H1 (cell line): ENCODE measurements around the gene CCDC192. TPM values are rescaled to one million over a fixed set of nuclear protein-coding genes. Genes with fewer than 3 reads are reported as not detected.

ENCODE experiments used
- CTCF ChIA-PET: fragments of 300-600 bp; sonication (Branson Sonifier 250); formaldehyde crosslinking; loops from one replicate; lab custom pipeline; 2021; ENCODE audit not compliant: partially characterized antibody; lab: Charles Lee
- POLR2A ChIA-PET: fragments of 300-600 bp; sonication (Branson Sonifier 250); formaldehyde crosslinking; loops from one replicate; lab custom pipeline; 2021; ENCODE audit warnings: inconsistent platforms; ENCODE audit not compliant: partially characterized antibody; lab: Charles Lee
- DNase-seq, 2 experiments: peaks; one replicate each; pipeline versions ENCODE4 v3.0.0 to v3.0.0-alpha.2; 2010 to 2022; ENCODE audit warnings: low spot score in 2 of 2, low read depth in 1 of 2, mixed read lengths in 1 of 2
- FAIRE-seq: peaks from 2 replicates; lab custom pipeline; 2011; peaks lifted over from hg19 to GRCh38; lab: Jason Lieb, UNC
- H2AFZ ChIP-seq: 2 replicates; pipeline ENCODE4 v1.8.1; 2012; ENCODE audit warnings: low read length, inconsistent platforms
- H2AK5ac ChIP-seq: 2 replicates; pipeline ENCODE4 v1.6.1; 2013; ENCODE audit warnings: low read depth, low read length
- H2BK120ac ChIP-seq: replicated peaks from 2 replicates; pipeline ENCODE3; 2013; ENCODE audit warnings: low read depth, low read length, inconsistent platforms
- H2BK12ac ChIP-seq: 2 replicates; pipeline ENCODE4 v1.6.1; 2013; ENCODE audit warnings: low read depth, low read length
- H2BK15ac ChIP-seq: 2 replicates; pipeline ENCODE4 v1.6.1; 2013; ENCODE audit warnings: low read length
- H2BK20ac ChIP-seq: 2 replicates; pipeline ENCODE4 v1.6.1; 2013; ENCODE audit warnings: low read length
- H2BK5ac ChIP-seq: 2 replicates; pipeline ENCODE4 v1.6.1; 2013; ENCODE audit warnings: low read depth, low read length
- H3K14ac ChIP-seq: 2 replicates; pipeline ENCODE4 v1.6.1; 2013; ENCODE audit warnings: inconsistent platforms; ENCODE audit not compliant: insufficient read length
- H3K18ac ChIP-seq: 2 replicates; pipeline ENCODE4 v1.6.1; 2013; ENCODE audit warnings: low read length; ENCODE audit errors: extremely low read depth
- H3K23ac ChIP-seq: 2 replicates; pipeline ENCODE4 v1.6.1; 2013; ENCODE audit warnings: inconsistent platforms; ENCODE audit not compliant: insufficient read length
- H3K23me2 ChIP-seq: 2 replicates; pipeline ENCODE4 v1.6.1; 2013; ENCODE audit warnings: low read depth, low read length
- H3K27ac ChIP-seq: 2 replicates; pipeline ENCODE4 v1.6.1; 2011; ENCODE audit warnings: low read depth, low read length, inconsistent platforms
- H3K27me3 ChIP-seq, 4 experiments: replicated peaks in 1 of 4; 1 replicate in 1 of 4; 2 replicates in 3 of 4; pipeline versions ENCODE4 v1.6.1 to v1.8.1; 2011 to 2013; ENCODE audit warnings: low read length in 3 of 4, mild to moderate bottlenecking in 3 of 4, inconsistent platforms in 2 of 4, mixed read lengths in 2 of 4, moderate library complexity in 1 of 4; ENCODE audit not compliant: control insufficient read depth in 3 of 4, insufficient read depth in 3 of 4; ENCODE audit errors: extremely low read depth in 1 of 4
- H3K36me3 ChIP-seq, 4 experiments: 2 replicates each; pipeline versions ENCODE4 v1.6.1 to v1.8.1; 2011 to 2013; ENCODE audit warnings: mild to moderate bottlenecking in 4 of 4, low read length in 3 of 4, moderate library complexity in 2 of 4, control low read depth in 1 of 4, inconsistent platforms in 1 of 4; ENCODE audit not compliant: insufficient read depth in 4 of 4, control insufficient read depth in 2 of 4
- H3K4ac ChIP-seq: replicated peaks from 2 replicates; pipeline ENCODE3; 2013; ENCODE audit warnings: low read length, low read depth, mixed read lengths, inconsistent platforms; ENCODE audit not compliant: insufficient read length
- H3K4me1 ChIP-seq, 4 experiments: replicated peaks in 1 of 4; 1 replicate in 1 of 4; 2 replicates in 3 of 4; pipeline versions ENCODE4 v1.6.1 to v1.8.1; 2011 to 2013; ENCODE audit warnings: low read length in 3 of 4, inconsistent platforms in 2 of 4, mixed read lengths in 1 of 4; ENCODE audit not compliant: insufficient read depth in 4 of 4, control insufficient read depth in 3 of 4
- H3K4me2 ChIP-seq, 2 experiments: 2 replicates each; pipeline versions ENCODE4 v1.6.1 to v1.8.1; 2011 to 2013; ENCODE audit warnings: low read depth in 2 of 2, low read length in 2 of 2, control low read depth in 1 of 2, inconsistent platforms in 1 of 2, mild to moderate bottlenecking in 1 of 2; ENCODE audit not compliant: insufficient read depth in 1 of 2
- H3K4me3 ChIP-seq, 4 experiments: fragments of 200-600, 300-600 bp in 1 of 4; sonication (generic), shearing (Covaris generic), sonication (Bioruptor Twin) in 1 of 4; 2 replicates each; pipeline versions ENCODE4 v1.5.1 to v1.8.1; 2011 to 2016; ENCODE audit warnings: low read length in 4 of 4, low read depth in 3 of 4, control low read depth in 2 of 4, inconsistent platforms in 2 of 4, mild to moderate bottlenecking in 2 of 4, mixed read lengths in 1 of 4, moderate library complexity in 1 of 4; ENCODE audit not compliant: insufficient read depth in 2 of 4; ENCODE audit errors: extremely low read depth in 1 of 4
- H3K56ac ChIP-seq: replicated peaks from 2 replicates; pipeline ENCODE3; 2013; ENCODE audit warnings: low read depth, mild to moderate bottlenecking, mixed read lengths, low read length, inconsistent platforms; ENCODE audit not compliant: insufficient read length
- H3K79me1 ChIP-seq: 2 replicates; pipeline ENCODE4 v1.6.1; 2013; ENCODE audit warnings: low read depth, low read length, control low read depth
- H3K79me2 ChIP-seq, 2 experiments: 2 replicates each; pipeline versions ENCODE4 v1.6.1 to v1.8.1; 2012 to 2013; ENCODE audit warnings: low read length in 2 of 2, mild to moderate bottlenecking in 2 of 2, inconsistent platforms in 1 of 2; ENCODE audit not compliant: insufficient read depth in 2 of 2, control insufficient read depth in 1 of 2
- H3K9ac ChIP-seq, 4 experiments: replicated peaks in 1 of 4; 1 replicate in 1 of 4; 2 replicates in 3 of 4; pipeline versions ENCODE4 v1.6.1 to v1.8.1; 2011 to 2013; ENCODE audit warnings: low read depth in 3 of 4, low read length in 3 of 4, control low read depth in 2 of 4, mild to moderate bottlenecking in 2 of 4, moderate library complexity in 2 of 4, inconsistent platforms in 1 of 4; ENCODE audit errors: extremely low read depth in 1 of 4
- H3K9me3 ChIP-seq, 2 experiments: 2 replicates each; pipeline versions ENCODE4 v1.6.1 to v1.8.1; 2012 to 2013; ENCODE audit warnings: mild to moderate bottlenecking in 2 of 2, moderate library complexity in 2 of 2, control low read depth in 1 of 2, inconsistent platforms in 1 of 2, low read depth in 1 of 2, low read length in 1 of 2, mixed read lengths in 1 of 2; ENCODE audit not compliant: insufficient read depth in 2 of 2
- H4K20me1 ChIP-seq, 2 experiments: replicated peaks in 1 of 2; 2 replicates each; pipeline versions ENCODE3 to v1.8.1; 2011 to 2013; ENCODE audit warnings: inconsistent platforms in 2 of 2, low read length in 2 of 2, mild to moderate bottlenecking in 1 of 2; ENCODE audit not compliant: insufficient read depth in 2 of 2, control insufficient read depth in 1 of 2
- H4K5ac ChIP-seq: 2 replicates; pipeline ENCODE4 v1.6.1; 2013; ENCODE audit warnings: low read length, low read depth, mixed read lengths, inconsistent platforms; ENCODE audit not compliant: insufficient read length
- H4K8ac ChIP-seq: 2 replicates; pipeline ENCODE4 v1.8.0; 2013; ENCODE audit warnings: mild to moderate bottlenecking, moderate library complexity, low read length, inconsistent platforms; ENCODE audit not compliant: insufficient read depth; ENCODE audit errors: extremely low read depth
- H4K91ac ChIP-seq: replicated peaks from 2 replicates; pipeline ENCODE3; 2013; ENCODE audit warnings: low read length, mixed read lengths, inconsistent platforms; ENCODE audit not compliant: insufficient read length
- ASH2L ChIP-seq: fragments of 200-600, 300-600 bp; sonication (generic); IDR thresholded peaks from one replicate; pipeline ENCODE4 v1.7.1; 2017; ENCODE audit warnings: low read length
- BCL11A ChIP-seq, 2 experiments: IDR thresholded peaks; one replicate each; pipeline ENCODE4 v1.6.1; 2011; ENCODE audit warnings: low read depth in 2 of 2, low read length in 2 of 2, mild to moderate bottlenecking in 2 of 2
- BRCA1 ChIP-seq: IDR thresholded peaks from 2 replicates; pipeline ENCODE4 v1.6.1; 2012; ENCODE audit warnings: low read depth, low read length, improper control_type of control experiment
- CHD1 ChIP-seq: IDR thresholded peaks from 2 replicates; pipeline ENCODE4 v1.6.1; 2012; ENCODE audit warnings: low read depth, low read length, improper control_type of control experiment
- NANOG ChIP-seq: IDR thresholded peaks from 2 replicates; pipeline ENCODE4 v1.6.1; 2011; ENCODE audit warnings: low read length, low read depth, mild to moderate bottlenecking, inconsistent platforms; ENCODE audit not compliant: insufficient read depth, poor library complexity, severe bottlenecking
- POLR2A ChIP-seq, 2 experiments: IDR thresholded peaks; 1 replicate in 1 of 2; 2 replicates in 1 of 2; pipeline ENCODE4 v1.6.1; 2011; ENCODE audit warnings: low read depth in 2 of 2, low read length in 2 of 2, mild to moderate bottlenecking in 2 of 2; ENCODE audit errors: control extremely low read depth in 1 of 2
- SRF ChIP-seq: IDR thresholded peaks from 2 replicates; pipeline ENCODE4 v1.6.1; 2011; ENCODE audit warnings: mild to moderate bottlenecking, low read depth, low read length, moderate library complexity
- TAF7 ChIP-seq: optimal IDR thresholded peaks from 2 replicates; pipeline ENCODE3; 2011; ENCODE audit warnings: low read depth, mild to moderate bottlenecking, inconsistent platforms, low read length, moderate library complexity, borderline replicate concordance
- WGBS, 2 experiments: shearing (Covaris generic) in 1 of 2; methylation state at CpG; one replicate each; pipeline versions ENCODE4 v1.1.6 to v1.1.7; 2013 to 2015; ENCODE audit warnings: low lambda C conversion rate in 2 of 2, mixed read lengths in 2 of 2, inconsistent platforms in 1 of 2, low coverage in 1 of 2, missing lambda C conversion rate in 1 of 2; ENCODE audit not compliant: insufficient replicate concordance in 2 of 2, insufficient coverage in 1 of 2, insufficient read length in 1 of 2; ENCODE audit errors: extremely low coverage in 1 of 2, missing lambda C conversion rate in 1 of 2; 5-methylcytosine and 5-hydroxymethylcytosine counted together
- polyA plus RNA-seq, 7 experiments: library from polyadenylated mRNA; depleted of rRNA in 3 of 7; stranded (reverse) in 5 of 7; unstranded in 2 of 7; fragments of >200 nt in 5 of 7; fragments of 200-250 nt in 2 of 7; gene quantifications; 1 replicate in 5 of 7; 2 replicates in 1 of 7; 4 replicates in 1 of 7; pipeline versions ENCODE4 v1.2.1 to v1.2.3, GENCODE V29; 2011 to 2013; ENCODE audit warnings: missing spikeins in 2 of 7, mixed read lengths in 2 of 7
- total RNA-seq: library from RNA; stranded (reverse); fragmentation: NEBNext Ultra II Directional; extraction: Animal tissue kit (Norgen Biotek cat#: 25700); gene quantifications from 2 replicates; pipeline ENCODE4 v1.2.1, GENCODE V29; 2021

The CCDC192 gene
- total and polyA plus RNA-seq, 2 of the 8 experiments (the other 6 are each of a cell fraction or from before 2014, with no cell fraction given) = 0.61 TPM; not detected in 1

GRCh38 chr5:127967323-127967982 lies 264.3 kb downstream of the CCDC192 start:
- no peak overlapping the region for H3K56ac ChIP-seq
- H4K8ac ChIP-seq = no peak overlapping the region
- H3K23ac ChIP-seq = no peak overlapping the region
- H3K9ac ChIP-seq = no peak overlapping the region
- no peaks in the 10 kb centered on the region for H3K27me3 ChIP-seq
- no peak overlapping the region for H3K14ac ChIP-seq
- H2BK20ac ChIP-seq = no peak overlapping the region; the same call in 1 of the 2 replicates
- no peak overlapping the region for H2BK120ac ChIP-seq
- ChIA-PET POLR2A (no interaction called here), CTCF (interaction anchor here (1.0 to 1.6 kb wide), 2 partner anchors 10 to 45 kb away, joined by 3 to 4 read pairs; no protein-coding TSS in a partner anchor)
- no peak overlapping the region for H2BK15ac ChIP-seq
- no peak overlapping the region for H3K18ac ChIP-seq
- no peak overlapping the region for H3K27ac ChIP-seq
- H3K4ac ChIP-seq = no peak overlapping the region
- H3K4me1 ChIP-seq = no peaks in the 10 kb centered on the region
- 86% methylated on average over 3 of the region's 3 CpGs; no CpG with 5 or more reads in 1 of the 2 experiments for WGBS, 2 experiments
- H4K5ac ChIP-seq = no peak overlapping the region
- H4K20me1 ChIP-seq = no peaks in the 10 kb centered on the region
- H3K4me2 ChIP-seq = no peak overlapping the region
- H3K9me3 ChIP-seq = no peaks in the 10 kb centered on the region
- H2BK12ac ChIP-seq = no peak overlapping the region
- no peak overlapping the region for H2AFZ ChIP-seq
- H2AK5ac ChIP-seq = no peak overlapping the region
- no peaks in the 10 kb centered on the region for H3K79me1 ChIP-seq
- no peak overlapping the region for H3K4me3 ChIP-seq
- no peaks in the 10 kb centered on the region for H3K79me2 ChIP-seq
- FAIRE-seq = no peak
- TF ChIP-seq ASH2L = no peak
- TF ChIP-seq BCL11A (IDR thresholded peaks at IDR 0.05; ENCODE audit: low read depth in 2 of 2, low read length in 2 of 2) = no peak
- TF ChIP-seq CHD1 = no peak
- TF ChIP-seq NANOG = no peak
- TF ChIP-seq POLR2A (IDR thresholded peaks at IDR 0.05; ENCODE audit: control extremely low read depth in 1 of 2, low read depth in 2 of 2, low read length in 2 of 2) = no peak
- TF ChIP-seq BRCA1 = no peak
- TF ChIP-seq TAF7 = no peak
- TF ChIP-seq SRF = no peak
- TF ChIP-seq, all 59 proteins: peak for 0
- H4K91ac ChIP-seq = no peak overlapping the region
- H2BK5ac ChIP-seq = no peak overlapping the region
- H3K36me3 ChIP-seq = no peaks in the 10 kb centered on the region
- no peaks in the 10 kb centered on the region for H3K23me2 ChIP-seq
- no peak for DNase-seq
